DMS153 (cell line): ENCODE measurements around the gene KBTBD7.
A peak's percentile ranks its signal among the peaks of the same experiment; 100 is the strongest.

Experiments used
- DNase-seq: peaks from one replicate; lab custom pipeline; 2025; lab: John Stamatoyannopoulos, UW

KBTBD7 gene

GRCh38 chr13:41193919-41194824 lies at the start of gene KBTBD7:
Gene KBTBD7, minus strand, starts transcription at chr13:41194569. Its CDS starts 312 bp downstream, at chr13:41194257.
- DNase-seq, result peak; percentile 90

GRCh38 chr13:41241626-41242025 lies 47.3 kb upstream of the KBTBD7 start:
- no peak for DNase-seq

- no peak for DNase-seq
Observed at GRCh38 chr13:41236369-41236768, 42.0 kb upstream of the KBTBD7 start.

- DNase-seq, result no peak
Observed at GRCh38 chr13:41232578-41233480, 38.5 kb upstream of the KBTBD7 start.

GRCh38 chr13:41231786-41232185 lies 37.4 kb upstream of the KBTBD7 start:
- peak; percentile 42 for DNase-seq

GRCh38 chr13:41231025-41231677 lies 36.8 kb upstream of the KBTBD7 start:
- no peak for DNase-seq

- no peak for DNase-seq
Observed at GRCh38 chr13:41229356-41229755, 35.0 kb upstream of the KBTBD7 start.

GRCh38 chr13:41224113-41225110 lies 30.0 kb upstream of the KBTBD7 start:
- no peak for DNase-seq

- DNase-seq, result peak; percentile 8
Observed at GRCh38 chr13:41222259-41222852, 28.0 kb upstream of the KBTBD7 start.

- no peak for DNase-seq
Observed at GRCh38 chr13:41220401-41220800, 26.0 kb upstream of the KBTBD7 start.

- no peak for DNase-seq
Observed at GRCh38 chr13:41216160-41216559, 21.8 kb upstream of the KBTBD7 start.

- no peak for DNase-seq
Observed at GRCh38 chr13:41213919-41214318, 19.6 kb upstream of the KBTBD7 start.

- DNase-seq, result no peak
Observed at GRCh38 chr13:41213316-41213715, 18.9 kb upstream of the KBTBD7 start.

- DNase-seq, result no peak
Observed at GRCh38 chr13:41212881-41213280, 18.5 kb upstream of the KBTBD7 start.

GRCh38 chr13:41211062-41211461 lies 16.7 kb upstream of the KBTBD7 start:
- DNase-seq, result no peak

- DNase-seq, result no peak
Observed at GRCh38 chr13:41206467-41206866, 12.1 kb upstream of the KBTBD7 start.

GRCh38 chr13:41203810-41204209 lies 9.4 kb upstream of the KBTBD7 start:
- no peak for DNase-seq

- no peak for DNase-seq
Observed at GRCh38 chr13:41200126-41200525, 5.8 kb upstream of the KBTBD7 start.

GRCh38 chr13:41199526-41199925 lies 5.2 kb upstream of the KBTBD7 start:
- DNase-seq, result no peak

- DNase-seq, result no peak
Observed at GRCh38 chr13:41199079-41199478, 4.7 kb upstream of the KBTBD7 start.

- DNase-seq, result no peak
Observed at GRCh38 chr13:41196620-41197019, 2.3 kb upstream of the KBTBD7 start.
